ENCODE data around the gene E2F4. TPM values are rescaled to one million over a fixed set of nuclear protein-coding genes. Genes with fewer than 3 reads are reported as not detected.

Gene E2F4, protein sequence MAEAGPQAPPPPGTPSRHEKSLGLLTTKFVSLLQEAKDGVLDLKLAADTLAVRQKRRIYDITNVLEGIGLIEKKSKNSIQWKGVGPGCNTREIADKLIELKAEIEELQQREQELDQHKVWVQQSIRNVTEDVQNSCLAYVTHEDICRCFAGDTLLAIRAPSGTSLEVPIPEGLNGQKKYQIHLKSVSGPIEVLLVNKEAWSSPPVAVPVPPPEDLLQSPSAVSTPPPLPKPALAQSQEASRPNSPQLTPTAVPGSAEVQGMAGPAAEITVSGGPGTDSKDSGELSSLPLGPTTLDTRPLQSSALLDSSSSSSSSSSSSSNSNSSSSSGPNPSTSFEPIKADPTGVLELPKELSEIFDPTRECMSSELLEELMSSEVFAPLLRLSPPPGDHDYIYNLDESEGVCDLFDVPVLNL
- total RNA-seq: 34.8 TPM
- long read RNA-seq, transcript E2F4-201 (10 exons, 2,096 nt): major isoform, 119 of 140 reads
- long read RNA-seq, partial matches to known transcripts: 3 of 140 reads
- long read RNA-seq, other reads (novel, unspliced or antisense): 15 of 140 reads

DNA sequence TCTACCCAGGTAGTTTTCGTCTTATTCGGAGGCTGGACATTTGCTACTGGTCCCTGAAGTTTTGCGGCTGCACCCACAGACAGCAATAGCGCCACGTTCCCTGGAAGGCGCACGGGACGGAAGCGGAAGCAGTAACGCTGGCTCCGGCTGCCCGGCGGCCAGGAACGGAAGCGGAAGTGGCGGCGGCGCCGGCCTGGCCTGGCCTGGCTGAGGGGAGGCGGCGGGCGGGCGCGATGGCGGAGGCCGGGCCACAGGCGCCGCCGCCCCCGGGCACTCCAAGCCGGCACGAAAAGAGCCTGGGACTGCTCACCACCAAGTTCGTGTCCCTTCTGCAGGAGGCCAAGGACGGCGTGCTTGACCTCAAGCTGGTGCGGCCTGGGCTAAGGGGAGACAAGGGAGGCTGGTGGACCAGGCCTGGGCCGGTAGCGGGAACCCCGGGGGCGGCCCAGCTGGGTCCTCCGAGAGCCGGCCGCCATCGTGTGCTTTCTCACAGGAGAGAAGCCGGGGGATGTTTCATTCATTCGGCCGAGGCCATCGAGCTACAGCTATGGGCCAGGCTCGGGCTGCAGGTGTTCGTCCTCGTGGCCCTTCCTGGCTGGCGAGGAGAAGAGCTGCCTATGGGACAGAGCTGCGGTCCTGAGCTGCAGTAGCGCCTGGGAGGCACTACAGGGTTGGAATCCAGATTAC lies at the start of gene E2F4:
Gene E2F4, plus strand, starts transcription at position 161 of the 687 bp plus-strand sequence. Its CDS starts 73 bp downstream, at position 234.
- intact Hi-C loops (cut with DNase I): loop anchor here (2.0 kb wide), 1 partner anchor 35 kb away; no protein-coding TSS in a partner anchor
- peak; percentile 97 for ATAC-seq (ENCODE audit: poor library complexity)
- DNase-seq: peak; percentile 94

DNA sequence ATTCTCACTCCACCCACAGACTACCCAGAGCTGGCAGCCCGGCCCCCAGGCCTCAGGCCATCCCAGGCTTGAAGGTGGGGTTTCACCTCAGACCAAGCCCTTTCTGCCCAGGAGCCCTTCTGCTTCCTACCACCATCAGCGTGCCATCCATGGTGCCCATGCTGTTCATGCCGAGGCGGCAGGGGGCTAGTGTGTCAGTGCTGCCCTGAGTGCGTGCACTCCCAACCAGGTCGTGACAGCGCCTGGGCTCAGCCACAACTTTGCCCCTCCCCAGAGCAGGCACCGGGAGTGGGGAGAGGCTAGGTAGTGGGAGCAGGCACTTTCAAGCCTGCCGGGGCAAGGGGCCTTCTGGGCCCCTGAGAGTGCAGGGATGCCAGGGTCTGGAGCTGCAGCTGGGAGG lies 49.6 kb upstream of the E2F4 start:
- intact Hi-C loops (cut with DNase I): no loop called here
- ATAC-seq (ENCODE audit: poor library complexity) (no peak), DNase-seq (no peak)

DNA sequence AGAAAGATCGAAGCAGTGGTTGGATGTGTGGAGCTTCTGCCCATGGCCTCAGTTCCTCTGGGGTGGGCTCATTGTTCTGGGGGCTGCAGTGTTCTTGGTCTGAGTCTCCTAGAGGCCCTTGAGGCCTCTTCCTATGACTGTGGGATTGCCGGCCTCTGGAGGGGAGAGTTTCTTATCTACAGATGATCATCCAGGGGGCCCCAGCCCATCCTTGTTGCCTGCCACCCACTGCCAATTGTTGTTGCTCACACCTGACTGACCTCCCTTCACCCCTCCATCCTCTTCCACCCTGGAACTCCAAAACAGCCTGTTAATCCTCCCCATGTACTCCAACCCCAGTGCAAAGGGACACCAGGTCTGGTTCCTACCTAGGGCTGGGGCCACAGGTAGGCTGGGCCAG lies 47.0 kb upstream of the E2F4 start:
- ATAC-seq (ENCODE audit: poor library complexity) (no peak), DNase-seq (no peak)
- intact Hi-C loops (cut with DNase I): no loop called here

DNA sequence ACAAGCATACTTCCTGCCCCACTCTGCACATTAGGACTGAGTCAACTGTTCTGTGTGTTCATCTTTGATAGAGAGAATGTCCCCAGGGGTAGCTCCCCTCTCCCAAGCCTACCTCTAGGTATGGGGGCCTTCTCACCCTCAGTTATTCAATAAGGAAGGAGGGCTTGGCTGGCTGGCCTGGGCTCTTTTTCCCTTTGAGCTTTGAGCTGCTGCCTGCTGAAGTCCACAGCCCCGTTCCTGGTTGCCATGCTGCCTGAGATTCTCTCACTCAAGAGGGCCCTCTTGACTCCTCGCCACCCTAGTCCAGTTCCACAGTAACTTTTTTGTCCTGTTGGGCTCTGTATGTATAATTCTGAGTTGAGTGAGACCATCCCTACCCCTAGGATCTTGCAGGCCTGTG lies 46.2 kb upstream of the E2F4 start:
- DNase-seq (no peak), ATAC-seq (ENCODE audit: poor library complexity) (no peak)
- intact Hi-C loops (cut with DNase I): no loop called here

DNA sequence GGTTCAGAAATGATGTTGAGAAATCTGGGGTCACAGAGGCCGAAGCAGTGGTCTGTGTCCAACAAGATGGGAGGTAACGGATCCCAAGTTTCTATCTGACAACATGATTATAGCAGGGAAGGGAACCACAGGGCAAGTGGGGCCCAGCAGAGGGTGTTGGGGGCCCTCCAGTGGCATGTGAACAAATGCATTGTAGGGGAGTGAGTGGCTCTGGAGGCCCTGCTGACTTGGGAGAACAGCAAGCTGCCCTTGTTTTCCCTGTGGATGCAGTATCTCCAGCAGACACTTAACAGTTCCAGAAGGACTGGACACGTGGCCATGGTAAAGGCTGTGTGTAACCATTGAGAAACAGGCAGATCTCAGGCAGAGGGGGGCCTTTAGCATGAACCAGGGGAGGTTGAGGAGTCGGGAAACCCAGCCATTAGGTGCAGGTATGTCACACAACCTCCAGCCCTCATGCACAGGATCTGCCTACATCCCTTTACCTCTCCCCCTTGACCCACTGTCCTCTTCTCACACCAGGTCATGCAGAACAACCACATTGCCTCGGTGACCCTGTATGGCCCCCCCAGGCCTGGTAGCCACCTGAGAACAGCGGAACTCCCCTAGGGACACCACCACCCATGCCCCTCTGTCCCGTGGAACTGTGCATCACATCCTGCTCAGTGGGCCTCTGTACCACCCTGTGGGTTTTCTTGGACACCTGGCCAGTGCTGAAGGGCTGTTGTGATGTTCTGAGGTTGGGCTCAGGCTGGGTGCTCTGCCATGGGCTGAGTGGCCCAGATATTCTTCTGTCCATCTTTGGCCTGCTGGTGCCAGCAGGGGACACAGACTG lies 45.2 kb upstream of the E2F4 start:
- ATAC-seq (ENCODE audit: poor library complexity) (no peak), DNase-seq (no peak)
- intact Hi-C loops (cut with DNase I): no loop called here

DNA sequence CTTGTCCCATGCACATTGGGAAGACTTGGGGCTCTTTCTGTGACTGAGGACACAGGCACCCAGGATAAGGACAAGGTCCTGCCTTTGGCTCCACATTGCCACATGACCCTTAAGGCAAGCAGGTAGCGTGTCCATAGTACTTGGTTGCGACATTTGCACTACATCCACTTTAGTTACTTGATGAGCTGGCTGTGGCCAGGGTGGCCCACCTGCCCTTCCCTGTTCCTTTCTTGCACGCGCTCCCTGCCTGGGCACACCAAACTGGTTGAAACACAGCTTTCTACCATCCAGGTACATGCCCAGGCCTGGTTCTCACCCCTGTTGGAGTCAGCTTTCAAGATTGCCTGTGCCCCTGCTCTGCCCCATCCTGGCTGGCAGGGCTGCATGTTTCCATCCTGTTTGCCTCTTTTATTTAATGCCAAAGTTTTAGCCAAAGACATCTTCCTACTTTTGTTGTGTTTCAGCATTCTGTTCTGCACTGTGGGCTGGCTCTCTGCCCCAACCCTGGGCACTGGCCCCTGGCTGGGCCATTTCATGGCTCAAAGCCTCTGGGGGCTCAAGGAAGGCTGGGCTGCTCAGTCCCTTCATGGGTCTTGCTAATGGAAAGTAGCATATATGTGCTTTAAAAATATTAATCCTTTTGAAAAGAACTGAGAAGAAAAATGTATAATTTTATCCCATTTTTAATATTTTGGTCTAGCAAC lies 44.4 kb upstream of the E2F4 start:
- intact Hi-C loops (cut with DNase I): no loop called here
- no peak for ATAC-seq (ENCODE audit: poor library complexity)
- DNase-seq: no peak

DNA sequence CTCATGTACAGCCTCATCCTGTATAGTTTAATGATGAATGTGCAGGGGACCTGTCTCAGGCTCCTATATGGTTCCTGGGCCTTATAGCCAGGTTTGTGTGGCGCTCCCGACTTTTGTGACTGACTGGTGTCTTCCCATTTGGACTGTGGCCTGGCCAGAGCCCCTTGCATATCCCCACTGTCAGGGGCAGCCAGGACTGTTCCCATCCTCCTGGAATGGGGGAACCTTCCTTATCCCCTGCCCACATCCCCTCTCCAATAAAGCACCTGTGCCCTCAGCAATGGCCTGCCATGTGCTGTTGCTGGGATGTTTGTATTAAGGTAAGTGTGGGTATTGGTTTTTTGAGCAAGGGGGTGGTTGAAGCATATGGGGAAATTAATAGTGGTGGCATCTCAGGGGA lies 43.7 kb upstream of the E2F4 start:
- no peak for ATAC-seq (ENCODE audit: poor library complexity)
- intact Hi-C loops (cut with DNase I): no loop called here
- DNase-seq: no peak

DNA sequence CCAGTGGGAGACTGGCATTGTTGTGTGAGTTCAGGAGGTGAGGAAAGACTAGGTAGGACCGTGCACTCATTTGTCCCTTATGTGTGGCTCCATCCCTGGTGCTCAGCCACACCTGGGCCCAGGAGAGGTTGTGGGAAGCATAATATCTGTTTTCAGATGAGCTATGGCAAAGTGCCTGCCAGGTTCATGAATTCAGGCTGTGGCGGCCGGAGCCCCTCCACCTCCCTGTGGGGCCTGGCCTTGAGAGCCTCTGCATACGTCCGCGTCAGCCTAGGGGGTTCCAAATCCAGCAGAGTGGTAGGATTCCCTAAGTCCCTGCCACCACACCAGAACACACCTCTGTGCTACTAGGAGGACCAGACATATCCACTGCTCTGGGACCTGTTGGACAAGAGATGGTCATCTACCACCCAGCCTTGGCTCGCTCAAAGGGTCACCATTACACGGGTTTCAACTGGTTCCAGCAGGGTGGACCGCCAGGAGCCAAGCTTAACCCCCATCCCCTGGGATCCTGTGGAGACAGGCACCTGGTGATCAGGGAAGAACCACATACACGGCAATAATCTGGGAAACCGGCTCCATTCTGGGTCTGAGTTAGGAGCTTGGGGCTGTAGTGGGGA lies 43.2 kb upstream of the E2F4 start:
- intact Hi-C loops (cut with DNase I): no loop called here
- DNase-seq: no peak
- ATAC-seq (ENCODE audit: poor library complexity): no peak

DNA sequence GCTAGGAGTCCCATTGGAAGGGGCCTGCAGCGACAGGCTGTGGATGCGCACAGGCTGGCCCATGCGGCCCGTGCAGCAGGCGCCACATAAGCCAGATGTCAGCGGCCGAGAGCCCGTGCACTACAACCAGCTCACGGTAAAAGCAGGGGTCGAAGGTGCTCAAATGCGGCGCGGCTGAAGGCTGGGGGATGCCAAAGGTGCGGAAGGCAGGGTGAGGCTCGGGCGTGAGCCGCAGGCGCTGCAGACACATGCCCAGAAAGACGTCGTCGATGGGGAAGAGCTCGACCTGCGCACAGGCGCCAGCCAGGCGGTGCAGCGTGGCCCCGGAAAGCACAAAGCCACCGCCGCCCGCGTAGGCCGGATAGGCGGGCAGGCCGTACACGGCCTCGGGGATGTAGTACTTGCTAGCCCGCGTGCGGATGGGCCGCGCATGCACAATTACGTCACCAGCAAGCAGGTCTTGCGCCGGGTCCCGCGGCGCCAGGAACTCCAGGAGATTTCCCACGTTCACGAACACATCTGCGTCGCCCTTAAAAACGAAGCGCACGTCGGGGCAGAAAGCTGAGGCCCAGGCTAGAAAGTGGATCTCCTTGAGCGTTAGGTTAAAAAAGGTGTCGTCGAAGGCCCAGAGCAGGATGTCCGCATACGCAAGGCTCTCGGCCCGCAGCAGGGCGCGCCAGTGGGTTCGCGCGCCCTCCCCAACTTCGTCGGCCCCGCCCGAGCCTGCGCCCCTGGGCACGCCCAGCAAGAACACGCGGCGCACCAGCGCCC lies 42.5 kb upstream of the E2F4 start:
- intact Hi-C loops (cut with DNase I): no loop called here
- peak; percentile 42 for DNase-seq

DNA sequence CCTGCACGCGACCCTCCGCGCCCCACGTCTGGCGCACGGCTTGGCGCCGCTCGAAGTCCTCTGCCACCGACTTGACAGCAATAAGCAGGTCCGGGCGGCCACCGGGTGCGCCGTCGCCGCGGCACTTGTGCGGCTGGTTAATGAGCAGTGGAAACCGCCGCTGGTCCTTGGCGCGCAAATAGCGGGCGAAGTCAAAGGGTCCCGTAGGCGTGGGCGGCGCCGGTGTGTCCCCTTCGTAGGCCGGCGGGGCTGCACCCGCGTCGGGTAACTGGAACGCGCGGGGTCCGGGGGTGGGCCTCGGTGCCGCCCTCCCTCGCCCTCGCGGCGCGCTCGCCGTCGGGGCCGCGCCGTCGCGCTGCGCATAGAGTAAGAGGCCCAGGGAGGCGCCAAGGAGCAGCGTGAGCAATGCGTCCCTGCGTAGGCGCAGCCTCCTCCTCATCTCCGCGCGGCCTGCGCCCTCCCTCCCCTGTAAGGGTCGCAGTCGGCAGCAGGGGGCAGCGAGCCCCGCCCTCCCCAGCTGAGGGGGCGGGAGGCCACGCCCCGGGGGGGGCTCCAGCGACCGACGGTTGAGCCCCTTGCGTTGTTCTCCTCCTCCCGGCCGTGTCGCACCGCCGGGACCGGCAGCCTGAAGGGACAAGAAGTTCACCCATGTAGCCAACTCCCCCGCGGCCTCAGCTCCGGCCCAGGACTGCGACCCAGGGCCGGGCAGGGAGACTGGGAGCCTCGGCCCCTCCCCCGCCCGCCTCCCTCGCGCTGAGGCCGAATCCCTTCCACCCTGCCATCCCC lies 41.7 kb upstream of the E2F4 start:
- peak; percentile 63 for ATAC-seq (ENCODE audit: poor library complexity)
- intact Hi-C loops (cut with DNase I): no loop called here
- DNase-seq: peak; percentile 76

More for the DNA sequence above, 42.5 kb upstream of the E2F4 start:
- ATAC-seq (ENCODE audit: poor library complexity): no peak

DNA sequence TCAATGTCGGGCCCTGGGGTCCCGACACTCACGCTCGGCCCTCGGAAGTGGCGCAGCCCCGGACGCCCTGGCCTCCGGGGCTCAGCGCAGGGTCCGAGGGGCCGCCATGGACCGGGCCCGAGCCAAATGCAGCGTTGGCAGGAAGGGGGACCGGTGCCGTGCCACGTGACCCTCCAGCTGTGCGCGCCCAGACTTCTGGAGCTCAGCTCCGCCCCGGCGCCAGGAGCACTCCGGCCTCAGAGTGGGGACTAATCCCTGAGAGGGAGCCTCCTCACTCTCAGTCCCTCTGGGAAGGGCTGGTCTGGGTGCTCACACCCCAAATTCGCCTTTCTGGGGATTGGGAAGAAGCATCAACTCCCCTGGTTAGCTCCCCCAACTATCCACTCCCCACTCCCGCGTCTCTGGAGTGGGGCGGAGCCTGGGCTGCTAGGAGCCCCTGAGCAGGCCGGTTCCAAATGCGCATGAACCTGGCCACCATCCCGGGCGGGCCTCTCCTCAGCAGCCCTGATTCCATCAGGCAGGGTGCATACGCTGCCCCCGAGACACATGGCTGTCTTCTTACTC lies 41.0 kb upstream of the E2F4 start, which contains the start of gene B3GNT9:
Gene B3GNT9, minus strand, starts transcription at position 166 of the 564 bp plus-strand sequence. CDS start 513 bp downstream, outside the sequence.
- DNase-seq (peak; percentile 88), ATAC-seq (ENCODE audit: poor library complexity) (peak; percentile 85)
- intact Hi-C loops (cut with DNase I): no loop called here

DNA sequence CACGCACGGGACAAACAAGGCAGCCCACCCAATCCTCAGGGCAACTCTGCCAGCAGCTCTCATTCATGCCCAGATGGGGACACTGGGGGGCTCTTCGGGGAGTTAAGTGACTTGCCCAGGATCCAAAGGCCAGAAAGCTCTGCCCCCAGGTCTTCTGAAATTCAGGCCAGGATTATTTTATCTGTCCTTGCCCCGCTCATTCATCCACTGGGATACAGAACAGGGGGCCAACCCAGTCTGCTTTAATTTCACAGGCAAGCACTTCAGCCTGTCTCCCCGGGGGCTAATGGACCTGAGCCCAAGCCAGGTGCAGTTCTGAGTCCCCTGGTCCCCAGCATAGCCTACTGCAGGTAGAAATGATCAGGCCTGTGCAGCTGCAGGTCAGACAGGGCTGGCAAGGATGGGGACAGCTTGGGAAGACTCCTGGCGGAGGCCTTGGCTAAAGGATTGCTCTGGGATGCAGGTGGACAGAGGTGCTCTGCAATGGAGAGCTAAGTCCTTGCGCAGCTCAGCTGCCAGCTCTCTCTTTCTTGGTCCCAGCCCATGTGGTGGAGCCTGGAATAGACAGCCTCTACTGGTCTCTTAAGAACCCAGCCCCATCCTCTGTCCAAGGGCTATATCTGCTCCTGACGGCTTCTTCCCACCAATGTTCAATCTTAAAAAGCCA lies 40.4 kb upstream of the E2F4 start:
- ATAC-seq (ENCODE audit: poor library complexity): no peak
- intact Hi-C loops (cut with DNase I): no loop called here
- no peak for DNase-seq

DNA sequence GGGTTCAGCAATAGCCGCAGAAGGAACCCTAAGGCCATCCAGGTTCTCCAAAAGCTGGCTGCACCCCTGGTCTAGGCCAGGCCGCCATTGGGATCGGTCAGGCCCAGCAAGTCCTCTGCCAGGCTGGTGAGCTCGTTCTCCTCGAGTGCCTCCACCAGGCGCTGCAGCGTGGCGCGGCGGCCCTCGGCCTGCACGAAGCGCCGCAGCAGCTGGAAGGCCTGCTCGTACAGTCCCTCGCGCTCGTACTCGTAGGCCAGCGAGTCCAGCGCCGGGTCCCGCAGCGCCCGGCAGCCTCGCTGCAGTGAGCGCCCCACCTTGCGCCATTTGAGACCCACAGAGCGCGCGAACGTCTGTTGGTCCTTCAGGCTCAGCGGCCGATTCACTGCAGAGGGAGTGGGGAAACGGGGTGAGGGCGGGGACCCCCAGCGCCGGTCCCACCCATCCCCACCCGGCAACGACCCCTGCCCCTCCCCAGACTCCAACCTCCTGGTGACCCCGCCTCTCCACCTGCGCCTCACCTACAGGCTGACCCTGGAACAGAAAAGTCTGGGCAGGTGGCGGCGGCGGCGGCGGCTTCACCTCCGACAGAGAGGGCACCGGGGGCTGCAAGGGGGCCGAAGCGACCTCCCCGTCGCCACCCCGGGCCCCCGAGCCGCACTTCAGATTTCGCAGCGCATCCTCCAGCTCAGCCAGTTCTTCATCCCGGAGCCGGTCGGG lies 37.2 kb upstream of the E2F4 start:
- ATAC-seq (ENCODE audit: poor library complexity) (no peak), DNase-seq (peak; percentile 46)
- intact Hi-C loops (cut with DNase I): loop anchor here (2.0 kb wide), 1 partner anchor 176 kb away; no protein-coding TSS in a partner anchor

DNA sequence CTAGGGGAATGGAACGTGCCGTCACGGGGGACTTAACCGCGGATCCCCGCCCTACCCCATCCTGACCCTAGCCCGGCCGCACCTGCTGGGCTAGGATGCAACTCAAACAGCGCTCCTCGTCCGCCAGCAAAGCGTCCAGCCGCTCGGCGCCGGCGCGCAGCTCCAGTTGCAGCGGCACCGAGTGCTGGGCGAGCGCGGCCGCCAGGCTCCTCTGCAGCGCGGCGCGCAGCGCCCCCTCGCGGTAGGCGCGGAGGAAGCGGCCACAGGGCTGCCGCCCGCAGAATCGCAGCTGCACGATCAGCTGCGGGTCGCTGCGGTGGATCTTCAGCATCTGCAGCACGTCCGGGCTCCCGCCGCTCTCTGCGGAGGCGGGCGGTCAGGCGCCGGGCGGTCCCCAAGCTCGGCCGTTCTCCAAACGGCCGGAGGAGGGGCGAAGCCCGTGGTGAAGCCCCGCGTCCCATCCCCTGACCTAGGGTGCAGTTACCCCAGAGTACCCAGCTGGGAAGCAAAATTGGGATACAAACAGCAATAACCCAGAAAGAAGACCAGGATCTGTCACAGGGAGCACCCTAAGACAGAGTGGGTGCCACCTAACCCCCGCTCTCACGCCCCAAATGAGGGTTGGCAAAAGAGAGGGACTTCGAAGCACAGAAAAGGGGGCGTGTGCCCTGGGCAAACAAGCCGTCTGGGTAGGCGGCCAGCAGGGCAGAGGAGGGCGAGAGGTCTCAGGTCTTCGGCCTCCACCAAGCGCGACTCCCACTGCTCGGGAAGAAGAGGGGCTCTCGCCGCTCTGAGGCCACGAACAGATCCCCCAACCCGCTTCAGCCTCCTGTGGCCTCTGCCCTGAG lies 36.4 kb upstream of the E2F4 start:
- DNase-seq (peak; percentile 88), ATAC-seq (ENCODE audit: poor library complexity) (peak; percentile 66)
- intact Hi-C loops (cut with DNase I): loop anchor here (2.0 kb wide), 2 partner anchors 35 to 177 kb away; partner anchors contain the start of gene EXOC3L1

All from Right ventricle myocardium superior (tissue), 1 donor.